T-cell (primary cell): Measurements from ENCODE around the gene RPN2. TPM values are rescaled to one million over a fixed set of nuclear protein-coding genes. Genes with fewer than 3 reads are reported as not detected.
A peak's percentile ranks its signal among the peaks of the same experiment; 100 is the strongest.

Experiments used
- ATAC-seq, 4 experiments: fragments of 200-7000 bp in 3 of 4; fragments of 150-1000 bp in 1 of 4; cut with Tn5 transposase; replicated peaks in 1 of 4; 1 replicate in 3 of 4; 2 replicates in 1 of 4; pipeline ENCODE4 v1.10.0; 2021; ENCODE audit warnings: moderate library complexity in 3 of 4, mild to moderate bottlenecking in 2 of 4, moderate number of reproducible peaks in 1 of 4
- CTCF ChIA-PET, 2 donors: fragments of 300-600 bp; sonication (Branson Sonifier 250); formaldehyde crosslinking; loops; one replicate each; lab custom pipeline; 2022; ENCODE audit warnings: antibody characterized with exemption in 2 of 2; lab: Charles Lee
- POLR2A ChIA-PET, 2 donors: fragments of 300-600 bp; sonication (Branson Sonifier 250); formaldehyde crosslinking; loops; one replicate each; lab custom pipeline; 2022; ENCODE audit warnings: antibody characterized with exemption in 2 of 2; lab: Charles Lee
- DNase-seq, 35 experiments: peaks; one replicate each; pipeline versions ENCODE4 v3.0.0 to v3.0.0-alpha.2; 2013 to 2023
- H3K27ac ChIP-seq: one replicate; pipeline ENCODE4 v1.5.1; 2013; ENCODE audit warnings: low read length
- H3K27me3 ChIP-seq, 2 experiments: replicated peaks in 1 of 2; 1 replicate in 1 of 2; 2 replicates in 1 of 2; pipeline versions ENCODE4 v1.6.1 to v1.7.0; 2013; ENCODE audit warnings: low read length in 1 of 2, mixed read lengths in 1 of 2; ENCODE audit not compliant: control insufficient read depth in 2 of 2, insufficient read depth in 2 of 2; ENCODE audit errors: extremely low read depth in 1 of 2
- H3K36me3 ChIP-seq, 2 donors: 1 replicate in 1 of 2; 2 replicates in 1 of 2; pipeline versions ENCODE4 v1.6.1 to v1.7.0; 2013; ENCODE audit warnings: low read length in 1 of 2; ENCODE audit not compliant: control insufficient read depth in 2 of 2, insufficient read depth in 1 of 2; ENCODE audit errors: extremely low read depth in 1 of 2
- H3K4me1 ChIP-seq, 2 experiments: 1 replicate in 1 of 2; 2 replicates in 1 of 2; pipeline versions ENCODE4 v1.6.1 to v1.7.0; 2013; ENCODE audit warnings: low read length in 2 of 2, mixed read lengths in 1 of 2; ENCODE audit not compliant: insufficient read depth in 2 of 2, control insufficient read depth in 1 of 2; ENCODE audit errors: extremely low read depth in 1 of 2
- H3K4me3 ChIP-seq, 2 donors: 1 replicate in 1 of 2; 2 replicates in 1 of 2; pipeline versions ENCODE4 v1.5.1 to v1.7.0; 2013; ENCODE audit warnings: mild to moderate bottlenecking in 2 of 2, low read length in 1 of 2, moderate library complexity in 1 of 2; ENCODE audit not compliant: control insufficient read depth in 1 of 2; ENCODE audit errors: extremely low read depth in 1 of 2
- H3K9me3 ChIP-seq: 2 replicates; pipeline ENCODE4 v1.7.0; 2013
- H3K27ac Mint-ChIP-seq, 2 donors: one replicate each; pipeline ENCODE4 v1.8.0; 2020 to 2021; ENCODE audit warnings: mild to moderate bottlenecking in 2 of 2, mixed read lengths in 2 of 2
- H3K27me3 Mint-ChIP-seq, 2 donors: one replicate each; pipeline ENCODE4 v1.8.0; 2021 to 2022; ENCODE audit warnings: mixed read lengths in 2 of 2
- H3K36me3 Mint-ChIP-seq: one replicate; pipeline ENCODE4 v1.8.0; 2021; ENCODE audit warnings: mixed read lengths
- H3K4me1 Mint-ChIP-seq, 3 donors: one replicate each; pipeline ENCODE4 v1.8.0; 2020 to 2022; ENCODE audit warnings: mixed read lengths in 3 of 3, mild to moderate bottlenecking in 1 of 3
- H3K4me3 Mint-ChIP-seq, 3 donors: one replicate each; pipeline ENCODE4 v1.8.0; 2020 to 2022; ENCODE audit warnings: mild to moderate bottlenecking in 3 of 3, mixed read lengths in 3 of 3, moderate library complexity in 3 of 3
- H3K9me3 Mint-ChIP-seq, 3 donors: one replicate each; pipeline ENCODE4 v1.8.0; 2020 to 2022; ENCODE audit warnings: mixed read lengths in 3 of 3
- WGBS: methylation state at CpG from one replicate; pipeline ENCODE4 v1.1.5; 2013; ENCODE audit warnings: missing lambda C conversion rate; ENCODE audit not compliant: insufficient coverage; 5-methylcytosine and 5-hydroxymethylcytosine counted together
- total RNA-seq, 35 experiments: library from RNA in 6 of 35; stranded (reverse) in 6 of 35; fragments of 120-200 nt in 1 of 35; gene quantifications; one replicate each; pipeline versions ENCODE4 v1.2.1 to v1.2.4 and lab custom pipeline; 2013 to 2026

The RPN2 gene
- total RNA-seq, 5 donors from 2014 or later (not counting 1 experiment from before 2014, with no cell fraction given), result 88.8 to 130 (median 121) TPM

DNA sequence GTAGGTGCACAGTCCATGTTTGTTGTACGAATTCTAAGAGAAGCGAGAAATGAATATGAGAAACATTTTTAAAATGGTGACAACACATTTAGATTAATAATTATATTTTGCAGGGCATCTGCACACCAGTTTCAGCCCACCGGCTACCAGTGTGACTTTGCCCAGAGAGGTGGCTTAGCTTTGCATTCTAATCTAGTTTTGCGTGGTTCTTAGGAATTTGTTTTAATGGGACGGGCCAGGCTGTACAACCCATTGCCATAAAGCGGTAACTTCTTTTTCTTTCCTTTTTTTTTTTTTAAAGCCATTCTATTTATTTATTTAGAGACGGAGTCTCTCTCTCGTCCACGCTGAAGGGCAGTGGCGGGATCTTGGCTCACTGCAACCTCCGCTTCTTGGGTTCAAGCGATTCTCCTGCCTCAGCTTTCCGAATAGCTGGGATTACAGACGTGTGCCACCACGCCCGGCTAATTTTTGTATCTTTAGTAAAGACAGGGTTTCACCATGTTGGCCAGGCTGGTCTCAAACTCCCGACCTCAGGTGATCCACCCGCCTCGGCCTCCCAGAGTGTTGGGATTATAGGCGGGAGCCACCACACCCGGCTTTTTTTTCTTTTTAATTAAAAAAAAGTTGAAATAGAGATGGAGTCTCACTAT lies 111.2 kb downstream of the RPN2 start:
- Histone ChIP-seq H3K9me3 (no peaks in the 10 kb centered on the region), H3K27ac (peak overlapping the region; percentile 76), H3K4me3 (peak overlapping the region; percentile 85 to 91), H3K4me1 (peaks cover 3 to 18% of the 10 kb centered on the region in 2 experiments), H3K36me3 (peaks cover 3 to 9% of the 10 kb centered on the region in 2 donors), H3K27me3 (no peaks in the 10 kb centered on the region)
- POLR2A ChIA-PET, result no interaction called here
- no peak for DNase-seq
- Mint-ChIP-seq H3K36me3 (peaks cover 28% of the 10 kb centered on the region), H3K4me1 (peaks cover 34 to 51% (median 46%) of the 10 kb centered on the region in 3 donors), H3K4me3 (peak overlapping the region; percentile 85 to 92 (median 86)), H3K27me3 (peaks cover 5 to 7% of the 10 kb centered on the region in 2 donors), H3K9me3 (peaks cover 3 to 5% (median 4%) of the 10 kb centered on the region in 3 donors), H3K27ac (peak overlapping the region in 1 of 2 donors; percentile 90)
- ATAC-seq, result no peak
- 87% methylated on average over 7 of the region's 21 CpGs for WGBS
- CTCF ChIA-PET, result no interaction called here

Other genes starting within 250 kb of the RPN2 start
- 100 to 1,000 TPM; 218 to 437 (median 244) TPM for gene SAMHD1, start 227.6 kb upstream of the RPN2 start, total RNA-seq
- gene RBL1, start 83.3 kb upstream of the RPN2 start, total RNA-seq, result 10 to 100 TPM; 24.3 to 29.7 (median 28.2) TPM
- gene MROH8, start 218 bp downstream of the RPN2 start, total RNA-seq, result 1 to 10 TPM in 4 of 5 donors, under 1 TPM in 1; 0.70 to 2.5 (median 1.5) TPM
- not detected for gene GHRH, start 82.5 kb downstream of the RPN2 start, total RNA-seq
- 10 to 100 TPM in 3 of 5 donors, 1 to 10 TPM in 2; 5.8 to 12.6 (median 11.7) TPM for gene MANBAL, start 110.3 kb downstream of the RPN2 start, total RNA-seq
- 1 to 10 TPM; 1.4 to 4.5 (median 2.0) TPM for gene SRC, start 166.8 kb downstream of the RPN2 start, total RNA-seq